Common myeloid progenitor, CD34-positive (primary cell): ENCODE results near the gene TRAF3.

Experiments used
- CTCF ChIA-PET: fragments of 350-600 bp; sonication (Branson Sonifier 250); formaldehyde crosslinking; loops from one replicate; lab custom pipeline; 2021; ENCODE audit warnings: antibody characterized with exemption; lab: Charles Lee
- POLR2A ChIA-PET: fragments of 350-600 bp; sonication (Branson Sonifier 250); formaldehyde crosslinking; loops from one replicate; lab custom pipeline; 2021; ENCODE audit warnings: antibody characterized with exemption; lab: Charles Lee
- DNase-seq, 3 donors: peaks; one replicate each; pipeline versions ENCODE4 v3.0.0 to v3.0.0-alpha.2; 2013
- H3K27ac ChIP-seq, 2 experiments: 1 replicate in 1 of 2; 2 replicates in 1 of 2; pipeline ENCODE4 v1.7.0; 2013; ENCODE audit warnings: inconsistent platforms in 2 of 2, low read length in 2 of 2, mild to moderate bottlenecking in 2 of 2, low read depth in 1 of 2, moderate library complexity in 1 of 2; ENCODE audit not compliant: severe bottlenecking in 2 of 2, insufficient read depth in 1 of 2, poor library complexity in 1 of 2
- H3K27me3 ChIP-seq, 5 experiments: replicated peaks in 2 of 5; 1 replicate in 3 of 5; 2 replicates in 2 of 5; pipeline versions ENCODE4 v1.6.1 to v1.7.0; 2013; ENCODE audit warnings: low read length in 4 of 5, mild to moderate bottlenecking in 2 of 5, moderate library complexity in 2 of 5, inconsistent platforms in 1 of 5; ENCODE audit not compliant: insufficient read depth in 5 of 5, control insufficient read depth in 4 of 5
- H3K36me3 ChIP-seq, 4 experiments: 1 replicate in 2 of 4; 2 replicates in 2 of 4; pipeline versions ENCODE4 v1.6.1 to v1.7.0; 2013; ENCODE audit warnings: low read length in 3 of 4, control low read depth in 1 of 4, mild to moderate bottlenecking in 1 of 4; ENCODE audit not compliant: control insufficient read depth in 4 of 4, insufficient read depth in 4 of 4
- H3K4me1 ChIP-seq, 4 experiments: 1 replicate in 3 of 4; 2 replicates in 1 of 4; pipeline versions ENCODE4 v1.6.1 to v1.7.1; 2013; ENCODE audit warnings: low read length in 3 of 4, mild to moderate bottlenecking in 3 of 4, control low read depth in 1 of 4, inconsistent platforms in 1 of 4, moderate library complexity in 1 of 4; ENCODE audit not compliant: control insufficient read depth in 4 of 4, insufficient read depth in 4 of 4; ENCODE audit errors: control extremely low read depth in 1 of 4
- H3K4me3 ChIP-seq, 7 experiments: 1 replicate in 4 of 7; 2 replicates in 3 of 7; pipeline versions ENCODE4 v1.5.1 to v1.7.0; 2013; ENCODE audit warnings: mild to moderate bottlenecking in 7 of 7, low read length in 6 of 7, moderate library complexity in 6 of 7, inconsistent platforms in 2 of 7, low read depth in 2 of 7, control low read depth in 1 of 7; ENCODE audit not compliant: insufficient read depth in 4 of 7, control insufficient read depth in 1 of 7; ENCODE audit errors: extremely low read depth in 1 of 7
- H3K9me3 ChIP-seq, 5 experiments: 1 replicate in 4 of 5; 2 replicates in 1 of 5; pipeline versions ENCODE4 v1.6.1 to v1.7.1; 2013; ENCODE audit warnings: low read length in 4 of 5, mild to moderate bottlenecking in 2 of 5, inconsistent platforms in 1 of 5, low read depth in 1 of 5, moderate library complexity in 1 of 5; ENCODE audit not compliant: control insufficient read depth in 4 of 5, insufficient read depth in 2 of 5; ENCODE audit errors: control extremely low read depth in 1 of 5
- WGBS: methylation state at CpG from one replicate; pipeline ENCODE4 v1.1.5; 2013; ENCODE audit not compliant: insufficient coverage; 5-methylcytosine and 5-hydroxymethylcytosine counted together

Gene TRAF3

GRCh38 chr14:102785595-102785963 lies 8.3 kb downstream of the TRAF3 start:
- no peak for DNase-seq
- Histone ChIP-seq H3K27me3 (no peaks in the 10 kb centered on the region), H3K4me1 (no peaks in the 10 kb centered on the region), H3K9me3 (no peaks in the 10 kb centered on the region), H3K36me3 (no peaks in the 10 kb centered on the region), H3K4me3 (no peak overlapping the region), H3K27ac (no peak overlapping the region)
- CTCF ChIA-PET: interaction anchor here (0.9 kb wide), 1 partner anchor 130 kb away, joined by 3 read pairs; no protein-coding TSS in a partner anchor
- POLR2A ChIA-PET: no interaction called here
- 96% methylated on average over 3 of the region's 3 CpGs for WGBS

GRCh38 chr14:102786768-102787167 lies 9.5 kb downstream of the TRAF3 start:
- ChIA-PET CTCF (no interaction called here), POLR2A (no interaction called here)
- WGBS: 91% methylated on average over 4 of the region's 4 CpGs
- Histone ChIP-seq H3K27me3 (no peaks in the 10 kb centered on the region), H3K4me3 (no peak overlapping the region), H3K27ac (no peak overlapping the region), H3K9me3 (peaks cover 0 to 3% (median 0%) of the 10 kb centered on the region in 5 experiments), H3K4me1 (no peaks in the 10 kb centered on the region), H3K36me3 (peaks cover 0 to 2% (median 0%) of the 10 kb centered on the region in 4 experiments)
- DNase-seq: no peak

DNA sequence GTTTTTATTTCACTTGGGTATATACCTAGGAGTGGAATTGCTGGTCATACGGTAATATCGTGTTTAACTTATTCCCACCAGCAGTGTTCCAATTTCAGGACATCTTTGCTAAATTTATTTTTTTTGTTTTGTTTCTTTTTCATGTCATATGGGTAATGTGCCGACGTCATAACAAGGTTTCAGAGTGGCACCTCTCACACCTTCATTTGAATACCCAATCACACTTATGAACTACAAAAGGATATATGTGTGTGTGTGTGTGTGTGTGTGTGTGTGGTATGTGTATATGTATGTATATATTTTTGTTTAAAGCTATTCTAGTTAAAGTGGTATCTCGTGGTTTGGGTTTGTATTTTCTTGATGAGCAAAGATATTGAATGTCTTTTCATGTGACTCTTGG lies 12.1 kb downstream of the TRAF3 start:
- DNase-seq: no peak
- Histone ChIP-seq H3K4me3 (no peak overlapping the region), H3K36me3 (peaks cover 0 to 7% (median 3%) of the 10 kb centered on the region in 4 experiments), H3K4me1 (peaks cover 0 to under 1% (median 0%) of the 10 kb centered on the region in 4 experiments), H3K27ac (no peak overlapping the region), H3K27me3 (no peaks in the 10 kb centered on the region), H3K9me3 (peaks cover 0 to 8% (median 5%) of the 10 kb centered on the region in 5 experiments)
- ChIA-PET POLR2A (no interaction called here), CTCF (interaction anchor here (0.6 kb wide), 1 partner anchor 108 kb away, joined by 3 read pairs; no protein-coding TSS in a partner anchor)
- WGBS: no CpG with 5 or more reads among the region's 5 CpGs

GRCh38 chr14:102793531-102794328 lies 16.5 kb downstream of the TRAF3 start:
- Histone ChIP-seq H3K4me3 (no peak overlapping the region), H3K27ac (no peak overlapping the region), H3K36me3 (peaks cover 0 to 7% (median 3%) of the 10 kb centered on the region in 4 experiments), H3K4me1 (peaks cover 0 to 7% (median 5%) of the 10 kb centered on the region in 4 experiments), H3K9me3 (peaks cover 0 to 8% (median 5%) of the 10 kb centered on the region in 5 experiments), H3K27me3 (no peaks in the 10 kb centered on the region)
- ChIA-PET CTCF (interaction anchor here (1.0 kb wide), 1 partner anchor 18 kb away, joined by 3 read pairs; no protein-coding TSS in a partner anchor), POLR2A (no interaction called here)
- 94% methylated on average over 3 of the region's 3 CpGs for WGBS
- no peak for DNase-seq

GRCh38 chr14:102795060-102795925 lies 18.0 kb downstream of the TRAF3 start:
- H3K27me3 ChIP-seq: no peaks in the 10 kb centered on the region
- peaks cover 0 to 7% (median 5%) of the 10 kb centered on the region in 4 experiments for H3K4me1 ChIP-seq
- 100% methylated on average over 1 of the region's 2 CpGs for WGBS
- H3K36me3 ChIP-seq: peaks cover 0 to 7% (median 3%) of the 10 kb centered on the region in 4 experiments
- H3K9me3 ChIP-seq: peaks cover 0 to 8% (median 5%) of the 10 kb centered on the region in 5 experiments
- peak; percentile 19 to 68 (median 60) for DNase-seq
- H3K4me3 ChIP-seq: peak overlapping the region in 1 of 7 experiments; percentile 18
- ChIA-PET POLR2A (interaction anchor here (0.6 kb wide), 1 partner anchor 201 kb away, joined by 3 read pairs; no protein-coding TSS in a partner anchor), CTCF (interaction anchor here (0.6 to 1.6 kb wide), 3 partner anchors 12 to 575 kb away, joined by 3 to 5 read pairs (median 4); no protein-coding TSS in a partner anchor)
- H3K27ac ChIP-seq: no peak overlapping the region

- 89% methylated on average over 6 of the region's 8 CpGs for WGBS
- ChIA-PET CTCF (interaction anchor here (0.9 to 1.6 kb wide), 2 partner anchors 14 to 22 kb away, joined by 3 to 4 read pairs; no protein-coding TSS in a partner anchor), POLR2A (no interaction called here)
- peaks cover 0 to 7% (median 3%) of the 10 kb centered on the region in 4 experiments for H3K36me3 ChIP-seq
- H3K4me1 ChIP-seq: peaks cover 0 to 7% (median 5%) of the 10 kb centered on the region in 4 experiments
- no peak overlapping the region for H3K4me3 ChIP-seq
- DNase-seq: no peak
- H3K27ac ChIP-seq: no peak overlapping the region
- no peaks in the 10 kb centered on the region for H3K27me3 ChIP-seq
- H3K9me3 ChIP-seq: peaks cover 0 to 5% (median 5%) of the 10 kb centered on the region in 5 experiments
Measured at GRCh38 chr14:102796661-102797190, 19.5 kb downstream of the TRAF3 start.
